DOHH2 (cell line): ENCODE data around the gene MST1R.

ENCODE experiments used
- H3F3A ChIP-seq: fragments of 200-600 bp; sonication (generic), shearing (Covaris generic); 2 replicates; pipeline ENCODE4 v1.6.0; 2016; ENCODE audit warnings: antibody characterized with exemption, mild to moderate bottlenecking; ENCODE audit not compliant: control insufficient read depth, insufficient read depth
- H3K27ac ChIP-seq: fragments of 200-600 bp; sonication (generic); 2 replicates; pipeline ENCODE4 v1.5.1; 2014; ENCODE audit warnings: low read depth, mild to moderate bottlenecking, low read length, moderate library complexity
- H3K27me3 ChIP-seq: fragments of 200-600 bp; sonication (generic); 2 replicates; pipeline ENCODE4 v1.6.1; 2014; ENCODE audit warnings: mild to moderate bottlenecking, low read length, mixed read lengths; ENCODE audit not compliant: control insufficient read depth
- H3K36me3 ChIP-seq: fragments of 200-600 bp; sonication (generic); 2 replicates; pipeline ENCODE4 v1.6.1; 2014; ENCODE audit warnings: mild to moderate bottlenecking, low read length, moderate library complexity, mixed read lengths; ENCODE audit not compliant: control insufficient read depth
- H3K4me1 ChIP-seq: fragments of 200-600 bp; sonication (generic); 2 replicates; pipeline ENCODE4 v1.6.1; 2014; ENCODE audit warnings: mild to moderate bottlenecking, low read length, mixed read lengths; ENCODE audit not compliant: control insufficient read depth
- H3K4me2 ChIP-seq: fragments of 200-600 bp; sonication (generic); 2 replicates; pipeline ENCODE4 v1.6.0; 2014; ENCODE audit warnings: mild to moderate bottlenecking, low read length, moderate library complexity
- H3K4me3 ChIP-seq: fragments of 200-600 bp; sonication (generic); 2 replicates; pipeline ENCODE4 v1.5.1; 2014; ENCODE audit warnings: mild to moderate bottlenecking, low read length, mixed read lengths
- H3K79me2 ChIP-seq: fragments of 200-600 bp; sonication (generic); 2 replicates; pipeline ENCODE4 v1.6.1; 2014; ENCODE audit warnings: mild to moderate bottlenecking, low read length, mixed read lengths; ENCODE audit not compliant: control insufficient read depth
- H3K9me2 ChIP-seq: fragments of 200-600 bp; sonication (generic); replicated peaks from 2 replicates; pipeline ENCODE4 v1.6.1; 2014; ENCODE audit warnings: mild to moderate bottlenecking, low read length, mixed read lengths; ENCODE audit not compliant: control insufficient read depth
- H3K9me3 ChIP-seq: fragments of 200-600 bp; sonication (generic); 2 replicates; pipeline ENCODE4 v1.6.1; 2014; ENCODE audit warnings: antibody characterized with exemption, low read length, mixed read lengths; ENCODE audit not compliant: control insufficient read depth, insufficient read depth
- H4K20me1 ChIP-seq: fragments of 200-600 bp; sonication (generic); 2 replicates; pipeline ENCODE4 v1.6.0; 2014; ENCODE audit warnings: low read depth, mild to moderate bottlenecking, antibody characterized with exemption, low read length, moderate library complexity; ENCODE audit not compliant: control insufficient read depth, insufficient read depth
- CTCF ChIP-seq: fragments of 200-600 bp; sonication (generic); IDR thresholded peaks from one replicate; pipeline ENCODE4 v1.5.1; 2014; ENCODE audit warnings: antibody characterized with exemption, mild to moderate bottlenecking, low read depth, low read length; ENCODE audit not compliant: poor library complexity, severe bottlenecking
- EZH2phosphoT487 ChIP-seq: fragments of 200-600 bp; sonication (generic); IDR thresholded peaks from 2 replicates; pipeline ENCODE4 v1.6.1; 2017; ENCODE audit warnings: borderline replicate concordance, mild to moderate bottlenecking, antibody characterized with exemption, low read length, moderate library complexity, mixed read lengths

The MST1R gene

GRCh38 chr3:49903451-49904424, at the start of gene MST1R:
MST1R (minus strand) TSS chr3:49903873; CDS start chr3:49903609, 264 bp downstream.
- H3K27ac ChIP-seq = peak within 1 kb of the TSS; percentile 73
- H3K4me3 ChIP-seq = peak within 1 kb of the TSS; percentile 87
- H3K9me3 ChIP-seq = no peaks in the 10 kb centered on the region
- peak within 1 kb of the TSS; percentile 100 for H3K4me2 ChIP-seq
- H3K79me2 ChIP-seq = peaks cover 11% of the 10 kb centered on the region
- H3K4me1 ChIP-seq = peaks cover 55% of the 10 kb centered on the region
- H3K36me3 ChIP-seq = no peaks in the 10 kb centered on the region; the same call in 1 of the 2 replicates
- no peaks in the 10 kb centered on the region for H4K20me1 ChIP-seq
- TF ChIP-seq CTCF (no peak), EZH2phosphoT487 (no peak)
- H3F3A ChIP-seq = no peaks in the 10 kb centered on the region; the same call in 1 of the 2 replicates
- H3K9me2 ChIP-seq = no peaks in the 10 kb centered on the region
- H3K27me3 ChIP-seq = no peaks in the 10 kb centered on the region

- Histone ChIP-seq H3K79me2 (peaks cover 99% of the 10 kb centered on the region), H3K4me1 (peaks cover 97% of the 10 kb centered on the region), H4K20me1 (no peaks in the 10 kb centered on the region), H3K9me3 (no peaks in the 10 kb centered on the region), H3K4me3 (no peak overlapping the region; the same call in 1 of the 2 replicates), H3K36me3 (peaks cover 55% of the 10 kb centered on the region), H3K4me2 (peak overlapping the region; percentile 52), H3K27ac (peak overlapping the region; percentile 76), H3K9me2 (no peaks in the 10 kb centered on the region), H3F3A (peaks cover 39% of the 10 kb centered on the region), H3K27me3 (no peaks in the 10 kb centered on the region)
- TF ChIP-seq CTCF (no peak), EZH2phosphoT487 (no peak)
Measured at GRCh38 chr3:49952924-49953323, 49.3 kb upstream of the MST1R start.

- Histone ChIP-seq H3K4me1 (peaks cover 68% of the 10 kb centered on the region), H4K20me1 (no peaks in the 10 kb centered on the region), H3K9me3 (peaks cover 3% of the 10 kb centered on the region; the same call in 1 of the 2 replicates), H3K36me3 (peaks cover 55% of the 10 kb centered on the region), H3K27me3 (no peaks in the 10 kb centered on the region), H3K4me3 (peak overlapping the region; percentile 90), H3K79me2 (peaks cover 71% of the 10 kb centered on the region), H3K9me2 (no peaks in the 10 kb centered on the region), H3K27ac (peak overlapping the region; percentile 97), H3K4me2 (peak overlapping the region; percentile 82), H3F3A (peaks cover 63% of the 10 kb centered on the region)
- TF ChIP-seq CTCF = no peak
- TF ChIP-seq EZH2phosphoT487 = no peak
Measured at GRCh38 chr3:49942651-49943050, 39.0 kb upstream of the MST1R start.
